ENCODE measurements around the gene MIEN1.
A peak's percentile ranks its signal among the peaks of the same experiment; 100 is the strongest.
"Not testable (repeated sequence)": the region's sequence is repeated elsewhere in the genome, so short reads cannot be mapped to it uniquely, and the experiment has no call there.

Gene MIEN1, protein sequence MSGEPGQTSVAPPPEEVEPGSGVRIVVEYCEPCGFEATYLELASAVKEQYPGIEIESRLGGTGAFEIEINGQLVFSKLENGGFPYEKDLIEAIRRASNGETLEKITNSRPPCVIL

DNA sequence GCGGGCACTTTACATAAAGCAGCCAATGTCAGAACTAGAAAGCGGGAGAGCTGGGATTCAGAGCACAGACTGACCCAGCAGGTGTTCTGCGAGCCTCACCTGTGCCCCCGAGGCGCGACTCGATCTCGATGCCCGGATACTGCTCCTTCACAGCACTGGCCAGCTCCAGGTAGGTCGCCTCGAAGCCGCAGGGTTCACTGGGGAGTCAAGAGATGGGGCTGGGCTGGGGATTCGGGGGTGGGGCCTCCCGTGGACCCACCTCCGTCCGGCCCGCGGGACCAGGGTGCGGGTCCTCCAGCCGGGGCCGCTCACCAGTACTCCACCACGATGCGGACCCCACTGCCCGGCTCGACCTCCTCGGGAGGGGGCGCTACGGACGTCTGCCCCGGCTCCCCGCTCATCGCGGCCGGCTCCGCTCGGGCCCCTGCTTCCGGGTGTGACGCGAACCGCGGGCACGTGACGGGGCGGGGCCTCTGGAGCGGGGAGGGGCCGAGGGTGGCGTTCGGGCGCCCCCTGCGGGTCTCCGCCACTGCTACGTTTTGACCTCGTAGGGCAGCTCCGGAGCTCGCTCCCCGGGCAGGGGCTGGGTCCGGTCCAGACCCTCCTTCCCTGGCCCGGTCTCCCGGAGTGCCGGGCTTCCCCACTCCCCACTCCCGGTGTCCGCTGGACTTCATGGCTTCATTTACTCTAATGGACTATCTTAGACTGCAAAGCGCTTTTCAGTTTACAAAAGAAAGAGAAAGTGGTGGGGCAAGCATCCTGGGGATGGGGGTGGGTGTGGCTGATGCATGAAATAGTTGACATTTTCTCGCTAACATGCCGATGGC is at the start of gene MIEN1:
TSS of gene MIEN1 (minus strand) at position 438 of the 827 bp plus-strand sequence. CDS start at position 401, 37 bp downstream.
- peak; percentile 56 to 97 (median 85) for DNase-seq

DNA sequence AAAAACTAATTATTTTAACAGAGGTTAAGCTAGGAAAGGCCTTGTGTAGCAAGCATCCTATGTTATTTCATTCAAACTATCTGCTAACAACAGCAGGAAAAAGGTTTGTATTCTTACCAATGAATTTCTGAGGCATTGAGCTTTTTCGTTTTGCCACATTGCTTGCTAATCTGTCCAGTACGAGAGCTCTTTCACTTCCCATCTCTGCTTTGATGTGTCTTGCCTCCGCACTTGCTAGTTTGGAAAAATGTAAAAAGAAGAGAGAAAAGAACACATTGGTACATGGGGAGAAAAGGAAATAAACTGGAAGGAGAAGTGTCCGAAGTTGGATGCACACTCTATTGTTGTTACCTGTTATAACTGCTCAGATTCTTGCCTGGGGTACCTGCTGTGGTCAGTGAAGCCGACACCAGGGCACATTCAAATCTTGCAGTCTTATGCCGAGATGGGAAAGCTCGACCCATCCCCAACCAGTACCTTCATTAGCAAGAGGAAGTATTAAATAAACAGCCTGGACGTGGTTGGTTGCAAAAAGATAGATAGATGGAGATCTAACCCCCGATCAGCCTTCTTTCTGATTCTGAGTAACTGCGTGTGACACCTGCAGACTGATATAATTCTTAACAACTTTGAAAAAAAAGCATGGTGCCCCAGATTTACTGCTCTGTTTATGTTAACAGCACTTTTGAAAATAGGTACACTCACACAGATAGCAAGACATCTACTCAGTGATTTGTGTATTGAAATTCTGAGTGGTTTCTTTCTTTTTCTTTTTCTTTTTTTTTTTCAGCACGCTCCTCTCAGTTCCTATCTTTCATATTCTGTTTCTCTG is 47.4 kb upstream of the MIEN1 start:
- no peak for DNase-seq

DNA sequence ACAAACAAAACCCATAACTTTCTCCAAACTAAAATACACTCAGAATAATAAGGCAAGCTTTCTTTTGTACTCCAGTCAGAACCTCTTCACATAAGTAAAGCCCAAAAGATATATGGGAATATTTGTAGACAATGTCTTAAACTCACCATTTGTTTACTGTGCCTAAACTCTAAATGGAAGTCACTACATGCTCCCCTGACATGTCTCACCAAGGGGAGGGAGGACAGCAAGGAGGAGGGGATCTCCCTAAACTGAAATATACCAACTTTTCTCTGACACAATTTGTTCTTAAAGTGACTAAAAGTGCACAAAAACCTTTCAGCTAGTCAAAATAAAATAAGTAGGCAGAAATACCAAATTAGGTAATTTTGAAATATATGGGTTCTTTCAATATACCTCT is 45.9 kb upstream of the MIEN1 start:
- no peak for DNase-seq

DNA sequence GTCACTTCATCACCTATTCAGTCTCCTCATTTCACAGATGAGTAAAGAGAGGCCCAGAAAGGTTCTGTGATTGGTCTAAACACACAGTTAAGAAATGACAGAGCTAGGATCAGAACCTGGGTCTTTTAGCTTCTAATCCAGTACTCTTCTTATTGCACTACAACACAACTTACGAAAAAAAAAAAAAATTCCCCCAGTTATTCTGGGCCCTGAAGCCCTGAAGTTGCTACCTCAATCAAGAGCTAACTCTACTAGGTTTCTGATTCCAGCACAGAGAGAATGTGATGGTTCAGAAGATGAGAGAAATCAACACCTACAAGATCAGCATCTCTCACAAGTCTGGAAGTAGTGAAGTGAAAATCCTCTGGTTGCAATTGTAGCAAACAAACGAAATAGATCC is 44.7 kb upstream of the MIEN1 start:
- DNase-seq, result no peak

DNA sequence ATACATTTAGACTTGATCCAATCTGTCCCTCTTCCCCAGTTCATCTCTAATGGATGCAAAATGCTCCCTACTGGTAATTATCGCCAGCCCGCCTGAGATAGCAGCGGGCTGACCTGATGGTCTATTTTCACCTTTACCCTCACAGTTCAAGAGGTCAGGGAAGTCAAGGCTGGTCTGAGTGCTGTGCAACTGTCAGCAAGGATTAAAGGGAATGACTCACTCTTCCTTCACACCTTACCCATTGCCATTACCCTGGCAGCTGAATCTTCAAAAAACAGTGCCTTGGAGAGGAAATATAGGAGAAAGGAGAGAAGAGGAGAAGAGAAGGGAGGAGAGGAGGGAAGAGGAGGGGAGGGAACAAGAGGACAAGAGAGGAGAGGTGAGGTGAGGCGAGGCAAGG is 43.7 kb upstream of the MIEN1 start:
- no peak for DNase-seq

DNA sequence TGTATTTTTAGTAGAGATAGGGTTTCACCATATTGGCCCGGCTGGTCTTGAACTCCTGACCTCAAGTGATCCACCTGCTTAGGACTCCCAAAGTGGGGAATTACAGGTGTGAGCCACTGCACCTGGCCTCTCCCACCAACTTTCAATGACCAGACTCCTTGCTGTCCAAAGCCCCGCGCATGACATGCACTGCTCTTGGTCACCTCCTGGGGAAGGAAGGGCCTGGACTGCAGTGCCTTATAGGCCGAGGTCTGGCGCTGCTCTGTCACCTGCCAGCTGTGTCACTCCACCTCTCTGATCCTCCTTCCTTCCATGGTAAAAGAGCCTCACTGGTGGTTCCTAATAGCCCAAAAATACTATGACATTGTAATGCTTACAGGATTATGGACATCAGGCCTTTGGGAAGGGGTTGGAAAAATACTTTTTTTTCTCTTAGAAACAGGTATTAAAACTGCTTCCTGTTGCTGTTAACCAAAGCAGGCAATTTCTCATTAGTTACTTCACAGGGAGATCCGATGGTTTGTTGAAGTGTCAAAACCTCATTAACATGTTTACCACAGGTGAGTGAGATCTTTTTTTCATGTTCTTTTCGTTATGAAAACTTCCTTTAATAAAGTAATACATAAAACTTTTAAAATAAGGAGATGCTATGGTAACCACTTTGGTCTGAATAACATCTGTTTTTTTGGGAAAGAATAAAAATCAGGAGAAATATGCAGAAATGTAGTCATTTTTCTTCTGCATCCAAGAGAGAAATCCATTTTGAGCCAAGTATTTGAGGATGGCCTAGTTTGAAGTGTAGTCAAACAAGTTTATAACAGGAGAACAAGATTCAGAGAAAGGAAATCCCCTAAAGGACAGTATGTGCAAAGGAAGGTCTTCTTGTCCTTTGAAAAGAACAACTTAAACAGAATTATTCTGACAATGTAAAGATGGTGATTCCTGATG is 42.9 kb upstream of the MIEN1 start:
- no peak for DNase-seq

DNA sequence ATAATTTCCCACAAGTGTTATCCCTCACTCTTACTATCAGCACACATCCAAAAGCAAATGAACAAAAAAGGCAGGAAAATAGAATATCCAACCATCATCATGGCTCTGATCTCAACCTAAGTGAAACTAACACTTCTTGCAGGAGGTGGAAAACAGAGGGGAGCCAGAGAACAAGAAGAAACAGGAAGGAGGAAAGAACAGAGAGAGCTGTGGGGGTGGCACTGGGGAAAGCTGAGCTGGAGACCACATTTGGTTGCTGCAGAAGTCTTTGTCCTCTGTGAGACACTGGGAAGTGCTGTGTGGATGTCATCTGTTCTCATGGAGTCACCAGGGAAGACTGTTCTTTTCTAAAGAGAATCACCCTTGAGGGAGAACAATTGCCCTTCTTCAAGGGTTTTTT is 42.1 kb upstream of the MIEN1 start:
- DNase-seq, result peak in 1 of 51 donors; percentile 23

DNA sequence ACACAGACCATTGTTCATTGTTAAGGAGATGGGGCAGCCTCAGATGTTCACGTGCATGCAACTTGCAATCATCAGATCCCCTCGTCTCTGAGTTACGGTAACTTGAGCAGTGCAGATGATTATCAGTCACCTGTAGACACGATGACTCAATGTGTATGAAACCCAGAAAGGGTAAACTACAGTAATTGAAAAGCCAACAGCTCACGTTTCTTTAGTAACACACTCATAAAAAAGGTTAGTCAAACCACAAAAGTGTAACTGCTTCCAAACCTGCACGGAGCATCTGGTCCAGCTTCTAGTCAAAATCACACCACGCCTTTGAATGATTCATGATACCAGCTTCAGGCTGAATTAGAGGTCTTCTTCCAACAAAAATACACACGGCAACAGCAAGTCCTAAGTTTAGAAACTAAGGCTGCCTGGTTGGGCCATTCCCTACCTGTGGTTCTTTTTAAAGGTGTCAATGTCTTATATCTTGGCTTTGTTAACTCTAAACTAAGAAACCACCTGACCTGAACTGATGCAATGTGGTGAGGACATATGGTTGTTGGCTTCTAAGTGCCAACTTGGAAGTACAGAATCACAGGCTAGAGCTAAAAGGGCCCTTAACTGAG is 39.7 kb upstream of the MIEN1 start:
- DNase-seq, result peak in 1 of 51 donors; percentile 7

DNA sequence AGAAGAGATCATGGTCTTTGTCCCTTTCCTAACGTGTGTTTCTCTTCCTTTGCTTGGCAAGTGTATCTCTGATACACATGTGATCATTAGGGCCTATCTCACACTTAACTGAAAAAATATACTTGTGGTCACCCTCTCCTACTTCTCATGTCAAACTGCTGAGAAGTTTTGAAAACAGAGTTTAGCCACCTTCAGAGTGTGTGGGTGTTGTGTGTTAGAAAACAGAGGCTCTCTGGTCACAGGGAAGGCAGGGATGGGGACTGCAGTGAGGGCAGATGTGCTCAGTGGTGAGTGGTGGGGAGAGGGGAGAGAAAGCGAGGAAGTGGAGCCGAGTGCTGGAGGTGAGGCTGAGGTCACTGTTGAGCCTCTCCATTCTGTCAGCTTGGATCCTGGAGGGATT is 36.8 kb upstream of the MIEN1 start:
- DNase-seq, result no peak

DNA sequence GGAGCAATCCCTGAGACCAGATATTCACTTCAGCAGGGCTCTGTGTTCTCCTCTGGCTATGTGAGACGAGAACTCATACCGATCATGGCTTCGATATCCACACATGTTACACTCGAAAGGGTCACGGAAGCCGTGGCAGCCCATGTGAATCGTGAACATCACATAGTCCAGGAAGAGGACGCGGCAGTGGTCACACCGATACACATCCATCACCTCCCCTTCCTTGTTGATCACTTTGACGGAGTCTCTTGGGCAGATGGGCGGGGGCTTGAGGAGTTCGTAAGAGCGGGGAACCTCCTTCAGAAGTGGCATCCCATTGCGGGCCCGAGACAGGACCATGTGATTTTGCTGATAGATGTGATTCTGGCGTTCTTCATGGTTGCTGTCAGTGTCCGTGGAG is 35.4 kb upstream of the MIEN1 start:
- DNase-seq, result no peak

DNA sequence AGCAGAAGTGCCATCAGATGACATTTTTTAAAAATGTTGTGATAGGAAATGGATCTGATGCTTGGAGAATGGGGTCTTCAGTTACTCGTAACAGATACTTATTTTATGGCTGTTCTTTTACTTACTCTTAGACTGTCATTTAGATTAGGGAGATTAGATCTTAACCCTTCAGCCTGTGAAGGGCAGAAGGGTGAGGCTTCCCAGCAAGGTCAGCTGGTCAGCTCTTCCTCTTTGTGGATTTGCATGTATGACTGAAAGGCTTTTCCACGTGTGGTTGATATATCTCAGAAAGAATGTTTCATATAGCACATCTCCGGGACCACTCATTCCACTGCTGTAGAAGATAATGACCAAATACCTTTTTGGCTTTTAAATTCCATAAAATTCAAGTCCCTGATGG is 34.8 kb upstream of the MIEN1 start:
- no peak for DNase-seq

DNA sequence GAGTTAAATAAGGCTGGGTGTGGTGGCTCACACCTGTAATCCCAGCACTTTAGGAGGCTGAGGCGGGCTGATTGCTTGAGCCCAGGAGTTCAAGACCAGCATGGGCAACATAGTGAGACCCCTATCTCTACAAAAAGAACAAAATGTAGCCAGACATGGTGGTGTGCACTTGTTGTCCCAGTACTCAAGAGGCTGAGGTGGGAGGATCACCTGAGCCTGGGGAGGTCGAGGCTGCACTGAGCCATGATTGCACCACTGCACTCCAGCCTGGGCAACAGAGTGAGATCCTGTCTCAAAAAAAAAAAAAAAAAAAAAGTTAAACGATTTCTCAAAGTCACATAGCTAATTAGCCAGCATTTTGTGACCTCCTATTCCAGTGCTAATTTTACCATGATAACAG is 33.8 kb upstream of the MIEN1 start:
- DNase-seq, result not testable (repeated sequence)

DNA sequence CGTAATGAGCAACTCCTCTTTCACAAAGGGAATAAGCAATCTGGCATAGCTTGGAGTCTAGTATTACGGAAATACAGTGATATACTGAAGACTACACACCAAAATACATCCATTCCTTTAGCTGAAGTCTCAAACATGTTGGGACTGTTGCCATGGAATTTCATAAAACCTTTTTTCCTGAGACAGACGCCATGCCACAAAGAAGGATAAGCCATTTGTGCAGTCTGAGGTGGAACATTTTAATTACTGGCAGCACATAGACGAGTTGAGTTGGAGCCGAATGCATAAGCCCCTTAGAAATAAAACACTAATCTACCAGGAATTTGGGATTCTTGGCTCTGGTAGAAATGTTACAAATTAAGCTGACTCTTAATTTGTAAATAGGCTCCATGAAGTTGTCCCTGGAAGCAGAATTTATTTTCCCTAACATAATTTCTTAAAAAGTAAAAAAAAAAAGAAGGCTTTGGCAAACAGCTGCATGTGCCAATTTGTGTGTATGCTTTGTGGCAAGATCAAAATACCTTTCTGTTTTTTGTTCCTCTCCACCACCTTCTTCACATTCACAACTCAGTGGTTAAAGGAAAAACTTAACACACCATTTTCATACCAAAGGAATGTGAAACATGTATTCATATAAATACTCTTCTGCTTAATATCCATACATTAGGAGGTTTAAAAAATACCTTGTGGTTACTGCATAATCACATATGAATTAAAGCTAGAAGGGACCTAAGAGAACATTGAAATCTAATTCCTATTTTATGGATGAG is 32.9 kb upstream of the MIEN1 start:
- no peak for DNase-seq

DNA sequence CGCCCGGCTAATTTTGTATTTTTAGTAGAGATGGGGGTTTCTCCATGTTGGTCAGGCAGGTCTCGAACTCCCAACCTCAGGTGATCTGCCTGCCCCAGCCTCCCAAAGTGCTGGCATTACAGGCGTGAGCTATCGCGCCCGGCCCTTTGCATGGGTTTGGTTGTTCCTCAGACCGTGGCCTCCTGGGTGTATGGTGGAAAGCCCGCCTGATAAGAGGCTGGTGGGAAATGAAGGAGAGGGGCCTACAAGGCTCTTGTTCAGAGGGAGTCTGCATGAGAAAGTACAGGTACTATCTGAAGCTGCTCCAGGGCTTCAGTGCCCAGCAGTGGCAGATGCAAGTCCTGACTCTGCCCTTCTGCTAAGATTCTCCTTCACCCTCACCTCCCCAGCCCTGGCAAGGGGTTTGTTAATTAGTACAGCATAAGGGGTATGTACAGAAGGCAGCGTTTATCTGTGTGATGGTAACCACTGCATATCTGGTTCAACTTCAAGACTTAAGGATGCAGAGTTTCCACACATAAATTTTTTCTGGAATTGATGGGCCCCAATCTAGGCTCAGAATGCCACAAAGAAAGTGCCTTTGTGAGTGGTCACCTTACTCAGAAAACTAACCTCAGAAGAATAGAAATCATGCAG is 31.6 kb upstream of the MIEN1 start:
- DNase-seq, result no peak

DNA sequence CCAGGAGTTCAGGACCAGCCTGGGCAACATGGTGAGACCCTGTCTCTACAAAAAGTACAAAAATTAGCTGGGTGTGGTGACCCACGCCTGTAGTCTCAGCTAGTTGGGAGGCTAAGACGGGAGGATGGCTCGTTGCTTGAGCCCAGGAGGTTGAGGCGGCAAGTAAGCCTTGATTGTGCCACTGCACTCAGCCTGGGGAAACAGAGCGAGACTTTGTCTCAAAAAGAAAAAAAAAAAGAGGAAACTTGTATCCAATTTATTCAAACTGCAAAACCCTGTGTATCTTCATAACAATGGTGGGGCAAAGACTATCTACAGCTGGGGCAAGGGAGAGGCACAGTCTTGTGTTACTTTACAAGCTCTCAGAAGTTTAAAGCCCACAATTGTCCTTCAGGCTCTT is 28.9 kb upstream of the MIEN1 start:
- DNase-seq, result no peak

DNA sequence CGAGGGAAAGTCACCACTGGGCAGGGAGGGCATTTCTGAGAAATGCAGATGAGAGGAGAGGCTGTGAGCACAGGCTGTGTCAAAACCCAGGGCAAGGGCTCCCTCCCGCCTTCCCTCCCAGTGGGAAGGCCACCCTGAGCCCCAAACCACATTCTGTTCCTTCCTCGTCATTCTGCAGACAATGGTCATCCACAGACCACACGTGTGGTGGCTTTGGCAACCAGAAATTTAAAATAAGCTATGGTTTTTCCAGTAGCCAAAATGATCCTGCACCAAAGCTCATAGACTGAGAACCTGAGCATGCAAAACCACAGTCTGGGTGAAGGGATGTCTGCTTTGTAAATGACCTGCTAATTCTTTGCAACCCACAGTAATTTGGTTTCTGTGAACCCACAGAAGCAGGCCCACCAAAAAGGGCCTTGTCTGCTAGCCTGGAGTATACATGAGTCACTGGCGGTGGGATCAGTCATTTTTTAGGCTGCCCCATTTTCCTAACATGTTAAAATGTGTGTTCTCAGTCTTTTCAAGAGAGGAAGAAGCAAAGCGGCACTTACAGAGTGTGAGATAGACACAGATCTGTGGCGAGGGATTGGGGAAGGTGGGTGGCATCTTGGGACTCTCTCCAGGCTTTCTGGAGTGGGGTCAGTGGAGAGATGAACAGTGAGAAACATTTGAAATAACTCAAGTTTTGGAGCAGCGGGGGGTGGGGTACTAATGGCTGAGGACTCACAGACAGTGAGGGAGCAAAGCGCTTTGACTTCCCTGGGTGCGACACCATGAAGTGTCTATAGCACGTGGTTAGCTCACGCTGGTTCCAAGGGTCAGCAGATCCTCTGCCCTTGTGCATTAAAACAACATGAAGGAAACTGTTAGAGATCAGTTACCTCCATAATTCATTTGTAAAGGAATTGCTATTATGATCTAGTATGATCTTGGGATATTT is 27.9 kb upstream of the MIEN1 start:
- DNase-seq, result no peak

DNA sequence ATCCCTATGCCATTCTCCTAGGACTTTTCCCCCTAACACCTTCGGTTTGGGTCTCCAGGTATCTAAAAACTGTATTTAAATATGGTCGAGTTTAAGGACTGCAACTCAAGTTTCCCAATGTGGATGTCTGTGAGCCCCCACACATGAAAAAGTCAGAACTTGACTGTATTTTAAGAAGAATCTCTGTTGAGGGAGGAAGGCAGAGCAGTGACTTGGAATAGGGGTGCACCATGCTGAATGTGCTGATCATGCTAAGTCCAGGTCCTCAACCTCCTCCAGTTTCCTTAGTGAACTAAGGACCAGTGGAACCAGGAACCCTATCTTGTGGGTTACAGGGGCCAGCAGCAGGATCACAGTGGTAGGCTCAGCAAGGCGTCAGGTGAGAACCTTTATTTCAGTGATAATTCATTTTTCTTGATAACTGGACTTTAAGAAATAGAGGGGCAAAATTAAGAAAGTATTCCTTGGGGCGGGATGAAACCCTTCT is 26.9 kb upstream of the MIEN1 start:
- no peak for DNase-seq

DNA sequence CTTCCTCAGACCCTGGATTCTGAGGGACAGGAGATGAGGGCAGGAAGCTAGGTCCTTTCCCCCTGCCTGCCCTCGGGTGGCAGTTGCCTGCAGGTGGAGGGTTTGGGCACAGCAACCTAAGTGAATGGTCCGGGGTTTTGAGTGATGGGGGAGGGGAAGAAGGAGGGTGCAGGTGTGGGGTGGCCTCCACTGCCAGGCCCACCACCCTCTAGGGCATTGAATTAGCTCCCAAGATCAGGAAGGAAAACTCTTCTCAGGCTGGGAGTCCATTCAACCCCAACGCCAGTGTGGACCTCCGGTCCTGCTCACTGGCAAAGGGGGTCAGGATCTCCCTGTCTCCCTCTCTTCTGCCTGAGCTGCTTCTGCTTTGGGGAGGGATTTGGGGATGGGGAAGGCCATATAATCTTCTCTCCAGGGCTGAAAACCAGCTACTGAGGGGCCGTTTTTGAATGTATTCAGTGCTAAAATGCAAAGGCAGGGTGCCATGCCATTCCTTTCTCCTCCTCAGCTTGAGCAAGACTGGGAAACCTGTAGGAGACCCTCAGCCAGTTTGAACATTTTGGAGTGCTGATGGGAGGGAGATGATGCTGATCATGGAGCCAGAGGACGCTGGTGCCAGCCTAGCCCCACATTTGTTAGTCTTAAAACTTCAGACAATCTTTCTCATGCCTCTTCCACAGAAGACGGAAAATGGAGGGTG is 26.2 kb upstream of the MIEN1 start:
- DNase-seq, result no peak
